Stimulated activated CD8-positive, alpha-beta memory T cell treated with anti-CD3 and anti-CD28 coated beads, Interleukin-15, amount 100 ng/mL, for 24 hours (primary cell): Measurements from ENCODE around the gene FRY.

Experiments
- DNase-seq: peaks from one replicate; pipeline ENCODE4 v3.0.0-alpha.2; 2020; ENCODE audit warnings: low read depth

The FRY gene

DNA sequence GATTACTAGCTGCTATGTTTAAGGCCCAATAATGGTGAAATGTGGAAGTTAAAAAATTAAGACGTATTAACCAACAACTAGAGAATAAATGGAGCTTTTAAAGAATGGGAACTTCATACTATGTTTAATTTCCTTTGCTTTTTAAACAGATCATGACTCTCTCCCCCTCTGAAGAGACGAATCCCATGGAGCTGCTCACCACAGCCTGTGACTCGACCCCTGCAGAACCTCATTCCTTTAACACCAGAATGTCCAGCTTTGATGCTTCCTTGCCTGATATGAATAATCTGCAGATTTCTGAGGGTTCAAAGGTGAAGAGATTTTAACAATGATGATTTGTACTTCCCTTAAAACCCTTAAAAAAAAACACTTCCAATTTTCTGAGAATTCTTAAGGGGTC, 230.6 kb downstream of the FRY start:
- DNase-seq, result no peak

DNA sequence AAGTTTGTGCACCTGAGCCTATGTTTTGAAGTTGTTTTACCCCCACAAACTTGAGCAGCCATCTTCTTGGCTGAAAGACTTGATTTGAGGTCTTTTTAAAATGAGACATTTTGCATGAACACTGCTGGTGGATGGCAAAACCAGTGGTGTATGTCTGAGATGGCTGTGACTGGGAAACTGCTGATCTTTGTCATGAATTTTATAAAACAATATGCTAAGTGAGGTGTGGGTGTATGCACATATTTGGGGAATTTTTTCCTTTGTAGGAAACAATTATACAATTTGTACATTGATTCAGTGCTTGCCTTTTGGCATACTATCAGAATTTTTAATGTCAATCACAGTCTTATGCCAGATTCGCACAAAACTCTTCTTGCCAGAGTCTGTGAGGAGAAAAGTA, 231.0 kb downstream of the FRY start:
- no peak for DNase-seq

DNA sequence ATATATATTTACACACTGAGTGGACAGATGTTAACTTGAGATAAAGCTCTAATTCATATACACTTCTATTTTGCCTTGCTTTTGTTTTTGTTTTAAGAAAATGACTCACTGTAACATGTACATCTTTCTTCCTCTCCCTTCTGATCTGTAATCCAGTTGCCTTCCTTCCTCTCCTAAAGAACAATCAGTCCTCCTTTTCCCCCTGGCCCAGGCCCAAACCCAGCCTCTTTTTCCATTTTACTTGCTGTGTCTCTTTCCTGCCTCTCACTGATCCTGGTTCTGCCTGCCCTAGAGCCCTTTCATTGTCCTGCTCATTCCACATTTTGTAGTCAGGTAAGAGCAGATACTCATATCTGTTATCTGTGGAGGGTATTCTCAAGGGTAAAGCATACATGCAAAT, 232.8 kb downstream of the FRY start:
- no peak for DNase-seq

DNA sequence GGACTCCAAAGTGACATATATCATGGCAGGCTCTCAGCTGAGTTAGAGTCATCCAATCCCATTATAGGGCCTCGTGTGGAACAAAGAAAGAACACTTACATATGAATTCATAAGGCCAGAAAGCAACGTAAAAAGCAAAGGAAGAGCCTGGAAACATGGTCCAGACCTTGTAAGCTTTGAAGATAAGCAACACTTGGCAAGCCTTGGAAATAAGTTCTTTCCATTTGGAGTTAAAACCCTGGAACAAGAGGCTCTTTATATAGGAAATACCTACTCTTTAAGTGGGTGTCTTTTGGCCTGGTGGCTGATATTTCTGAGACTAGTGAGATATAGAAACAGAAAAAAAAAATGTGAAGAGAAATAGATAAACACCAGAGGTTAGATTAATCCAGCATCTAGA, 234.2 kb downstream of the FRY start:
- no peak for DNase-seq

DNA sequence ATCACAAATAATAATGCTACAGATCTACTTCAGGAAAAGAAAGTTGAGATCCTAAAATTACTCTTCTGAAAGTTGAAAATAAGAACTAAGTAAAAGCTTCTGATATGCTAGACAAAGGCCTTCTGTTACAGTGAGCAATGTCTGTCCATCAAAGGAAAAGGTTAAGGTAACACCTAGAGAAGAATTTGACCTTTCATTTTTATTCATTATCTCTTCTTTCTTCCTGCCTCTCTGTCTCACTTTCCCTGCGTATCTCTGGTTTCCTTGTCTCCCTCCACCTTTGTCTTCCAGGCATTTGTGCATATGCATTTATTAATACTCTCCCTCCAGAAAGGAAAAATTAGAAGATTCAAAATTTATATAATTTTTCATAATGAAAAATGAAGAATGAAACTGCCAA, 234.6 kb downstream of the FRY start:
- no peak for DNase-seq

DNA sequence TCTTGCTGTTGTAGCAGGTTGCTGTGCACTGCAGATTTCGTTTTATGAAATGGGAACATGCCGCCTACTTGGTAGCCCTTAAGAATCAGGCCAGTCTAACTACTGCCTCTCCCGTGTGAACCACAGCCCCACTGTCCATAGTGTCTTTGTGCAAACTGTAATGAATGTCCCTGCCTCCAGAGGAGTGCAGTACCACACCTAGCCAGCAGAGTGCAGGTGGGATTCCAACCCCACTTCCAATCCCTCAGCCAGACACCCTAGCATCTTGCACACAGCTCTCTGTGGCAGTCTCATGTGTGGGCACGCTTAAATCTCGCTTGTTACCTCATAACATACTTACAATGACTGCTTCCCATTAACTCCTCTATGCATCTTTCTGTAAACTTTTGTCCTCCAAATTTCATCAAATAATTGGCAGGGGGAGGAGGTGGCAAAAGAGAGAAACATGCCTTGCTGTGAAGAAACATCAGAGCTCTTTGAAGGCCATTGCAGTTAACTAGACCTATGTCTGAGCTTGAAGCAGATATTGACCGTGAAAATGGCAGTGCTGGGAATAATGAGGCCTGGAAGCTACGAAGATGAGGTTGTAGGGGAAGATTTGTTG, 236.4 kb downstream of the FRY start:
- DNase-seq, result peak; percentile 6

DNA sequence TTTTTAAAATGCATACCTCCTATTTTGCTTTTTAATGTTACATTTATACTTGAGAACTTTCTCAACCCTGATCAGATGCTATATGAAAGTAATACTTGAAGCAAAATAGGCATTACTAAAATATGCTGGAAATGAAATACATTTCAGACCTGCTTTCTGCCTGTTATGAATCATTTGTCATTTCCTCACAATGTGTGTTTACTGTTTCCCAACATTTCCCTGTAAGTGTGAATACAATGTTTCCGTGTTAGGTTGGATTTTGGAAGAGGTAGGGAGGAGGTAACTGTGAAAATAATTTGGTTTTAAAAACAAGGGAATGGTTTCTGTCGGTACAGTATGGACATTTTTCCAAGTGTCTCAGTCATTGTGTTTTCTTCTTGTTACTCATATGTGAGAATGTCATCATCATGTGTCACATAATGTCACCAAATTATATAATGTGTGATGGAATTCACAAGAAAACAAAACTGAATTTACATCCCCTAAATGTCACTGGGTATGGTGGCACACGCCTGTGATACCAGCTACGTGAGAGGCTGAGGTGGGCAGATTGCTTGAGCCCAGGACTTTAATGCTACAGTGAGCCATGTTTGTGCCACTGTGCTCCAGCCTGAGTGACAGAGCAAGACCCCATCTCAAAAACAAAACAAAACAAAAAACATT, 240.6 kb downstream of the FRY start:
- no peak for DNase-seq

DNA sequence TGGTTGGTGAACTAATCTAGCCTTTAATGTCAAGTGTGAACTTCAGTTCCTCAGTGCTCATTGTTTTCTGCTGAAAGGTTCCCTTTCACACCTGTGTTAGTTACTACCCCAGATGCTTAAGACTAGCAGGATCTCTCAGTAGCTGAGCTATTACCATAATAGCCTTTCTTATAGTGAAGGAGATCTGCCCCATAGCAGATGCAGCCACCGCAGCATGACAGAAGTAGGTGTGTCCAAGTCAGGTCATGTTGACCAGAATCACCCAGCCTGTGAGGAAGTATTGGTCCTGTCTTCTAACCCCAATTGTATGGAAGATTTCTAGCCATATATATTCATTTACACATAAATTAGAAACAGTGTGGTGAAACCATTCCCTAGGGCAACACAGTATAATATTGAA, 246.3 kb downstream of the FRY start:
- DNase-seq, result no peak

DNA sequence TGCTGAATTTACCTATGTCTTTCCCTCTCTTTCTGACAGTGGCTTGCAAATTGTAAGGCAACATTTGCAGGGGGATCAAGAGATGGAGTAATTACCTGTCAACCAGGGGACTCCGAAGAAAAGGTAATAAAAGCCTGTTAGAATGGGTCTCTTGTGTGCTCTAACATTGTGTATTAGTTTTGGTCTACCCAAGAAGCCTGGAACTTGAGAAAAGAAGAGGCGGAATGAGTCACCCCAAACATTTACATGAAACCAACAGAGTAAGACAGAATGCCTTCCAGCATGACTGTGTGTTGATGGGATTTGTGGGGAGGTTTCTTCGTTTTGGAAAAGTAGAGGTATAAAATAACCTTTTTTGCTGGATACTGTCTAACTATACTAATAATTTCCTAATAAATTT, 246.9 kb downstream of the FRY start:
- no peak for DNase-seq

DNA sequence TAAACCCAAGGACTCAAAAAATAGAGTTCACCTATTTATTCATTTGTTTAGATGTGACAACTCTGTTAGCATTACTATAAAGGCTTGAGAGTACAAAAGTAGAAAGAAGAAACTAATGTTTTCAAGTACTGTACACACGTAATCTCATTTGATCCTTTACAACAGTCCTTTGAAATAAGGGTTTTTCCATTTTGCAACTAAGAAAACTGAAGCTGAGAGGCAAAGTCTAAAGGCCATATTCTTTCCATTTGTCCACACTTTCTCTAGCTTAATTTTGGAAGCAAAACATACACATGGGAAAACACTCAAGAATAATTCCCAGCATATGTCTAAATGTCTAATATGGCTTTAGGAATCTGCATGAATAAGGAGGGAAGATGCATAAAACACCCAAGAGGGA, 249.5 kb downstream of the FRY start:
- DNase-seq, result no peak

DNA sequence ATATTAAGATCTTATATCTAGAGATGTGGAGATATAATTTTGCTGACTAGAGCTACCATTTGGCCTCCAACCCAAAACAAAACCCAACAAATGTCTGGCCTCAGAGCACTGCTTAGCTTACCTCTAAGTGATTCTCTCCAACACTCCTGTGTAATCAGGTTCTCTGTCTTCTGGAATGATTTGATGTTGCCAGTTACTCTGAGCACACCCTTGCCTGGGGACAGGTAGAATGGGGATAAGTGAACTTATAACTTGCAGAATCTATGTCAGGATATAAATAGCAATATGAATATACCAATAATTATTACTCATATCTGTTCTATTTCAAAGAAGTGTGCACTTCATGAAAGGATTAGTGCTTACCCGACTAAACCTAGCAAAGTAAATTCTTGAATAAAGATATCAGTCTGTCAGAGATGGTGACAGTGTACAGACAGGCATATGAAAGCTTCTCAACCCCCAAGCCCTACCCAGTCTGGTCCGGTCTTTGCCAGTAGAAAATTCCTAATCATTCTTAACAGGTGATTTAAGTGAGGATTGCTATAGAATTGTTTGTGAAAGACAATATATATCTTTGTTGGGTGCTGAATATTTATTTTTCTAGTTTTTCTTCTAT, 250.6 kb downstream of the FRY start:
- DNase-seq, result no peak

DNA sequence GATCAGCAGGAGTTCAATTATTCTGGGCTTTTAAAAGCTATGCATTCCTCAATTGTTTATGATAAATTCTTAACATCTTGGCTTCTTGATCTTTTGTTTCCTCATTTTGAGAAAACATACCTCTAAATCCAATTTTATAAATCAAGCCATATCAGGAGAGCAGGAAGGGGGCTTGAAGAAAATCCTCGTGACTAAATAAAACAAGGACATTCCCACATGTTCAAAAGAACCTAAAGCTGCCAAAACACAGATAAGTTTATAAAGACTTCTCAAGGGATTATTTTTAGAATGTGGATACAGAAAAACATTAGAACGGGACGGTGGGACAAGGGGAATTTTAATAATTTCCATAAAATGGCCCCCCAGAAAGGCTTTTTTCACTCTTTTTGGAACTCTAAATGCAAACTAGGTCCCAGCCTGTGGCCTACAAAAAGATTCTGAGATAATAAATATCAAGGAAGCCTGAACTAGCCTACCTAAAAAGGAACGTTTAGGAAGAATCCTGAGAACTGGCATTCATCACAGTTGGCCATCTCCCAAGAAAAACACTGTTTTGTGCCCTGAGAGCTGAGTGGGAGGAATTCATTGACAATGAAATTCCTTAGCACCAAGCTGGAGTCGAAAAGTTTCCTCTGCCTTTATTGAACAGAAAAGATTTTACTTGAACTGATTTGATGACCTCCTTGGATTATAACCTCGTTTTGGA, 253.5 kb downstream of the FRY start:
- no peak for DNase-seq

DNA sequence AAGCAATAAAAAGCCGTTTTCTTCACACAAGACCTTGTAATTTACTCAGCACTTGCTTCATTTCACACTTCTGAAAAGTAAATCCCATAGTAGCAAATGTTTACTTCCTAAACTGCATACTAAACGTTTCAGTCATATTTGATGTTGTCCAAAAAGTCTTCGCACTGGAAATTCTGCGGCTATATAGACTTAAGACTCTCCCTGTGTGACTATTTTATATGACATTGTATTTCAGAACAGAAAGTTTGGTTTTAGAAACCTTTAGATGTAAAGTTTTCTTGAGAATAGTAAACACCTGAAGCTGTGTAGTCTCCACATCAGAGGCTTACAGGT, 254.0 kb downstream of the FRY start:
- no peak for DNase-seq

DNA sequence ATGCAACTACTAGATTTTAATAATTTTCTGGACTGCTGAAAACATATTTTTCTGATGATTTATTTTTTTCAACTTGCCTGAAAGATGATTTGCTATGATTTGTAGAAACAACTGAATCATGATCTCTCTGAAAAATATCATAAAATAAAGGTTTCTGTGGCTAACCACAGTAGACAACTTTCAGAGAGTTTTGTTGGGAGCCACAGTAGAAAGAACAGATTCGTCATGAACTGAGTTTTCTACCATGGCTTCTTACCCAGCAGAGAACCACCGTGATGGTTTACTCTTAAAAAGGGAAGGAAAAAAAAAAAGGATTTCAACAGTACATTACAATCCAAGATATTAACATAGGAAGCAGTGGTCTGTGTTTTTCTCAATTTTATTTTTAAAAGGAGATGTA, 265.6 kb downstream of the FRY start:
- no peak for DNase-seq

DNA sequence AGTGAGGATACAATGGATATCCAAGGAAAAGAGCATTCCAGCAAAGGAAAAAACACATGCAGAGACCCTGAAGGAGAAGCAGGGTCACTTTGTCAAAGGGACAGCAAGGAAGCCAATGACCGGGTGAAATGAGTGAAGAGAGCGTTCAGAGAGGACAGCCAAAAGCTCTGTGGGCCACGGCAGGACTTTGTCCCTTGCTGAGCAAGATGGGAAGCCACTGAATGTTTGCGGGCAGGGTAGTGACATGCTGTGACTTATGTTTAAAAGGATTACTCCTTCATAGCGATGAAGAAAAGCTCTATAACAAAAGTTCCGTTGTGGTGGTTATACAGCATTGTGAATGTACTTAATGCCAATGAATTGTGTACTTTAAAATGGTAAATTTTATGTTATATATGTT, 267.1 kb downstream of the FRY start:
- no peak for DNase-seq

DNA sequence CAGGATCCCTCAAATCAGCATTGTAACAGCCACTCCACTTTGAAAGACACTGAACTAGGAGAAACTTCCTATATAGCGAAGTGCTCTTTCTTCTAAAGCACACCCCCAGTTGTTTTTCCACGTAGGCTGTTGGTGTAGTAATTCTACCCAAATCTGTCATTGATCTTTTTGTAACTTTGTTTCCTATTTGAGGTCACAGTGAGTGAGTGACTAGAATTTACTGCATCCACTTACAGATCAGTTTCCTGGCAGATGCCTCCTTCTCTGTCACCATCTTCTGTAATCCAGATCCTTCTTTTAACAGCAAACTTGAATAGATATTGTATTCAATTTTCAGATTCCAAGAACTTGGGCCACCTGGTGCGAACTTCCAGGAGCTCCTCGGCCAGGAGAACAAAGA, 268.3 kb downstream of the FRY start:
- DNase-seq, result no peak

DNA sequence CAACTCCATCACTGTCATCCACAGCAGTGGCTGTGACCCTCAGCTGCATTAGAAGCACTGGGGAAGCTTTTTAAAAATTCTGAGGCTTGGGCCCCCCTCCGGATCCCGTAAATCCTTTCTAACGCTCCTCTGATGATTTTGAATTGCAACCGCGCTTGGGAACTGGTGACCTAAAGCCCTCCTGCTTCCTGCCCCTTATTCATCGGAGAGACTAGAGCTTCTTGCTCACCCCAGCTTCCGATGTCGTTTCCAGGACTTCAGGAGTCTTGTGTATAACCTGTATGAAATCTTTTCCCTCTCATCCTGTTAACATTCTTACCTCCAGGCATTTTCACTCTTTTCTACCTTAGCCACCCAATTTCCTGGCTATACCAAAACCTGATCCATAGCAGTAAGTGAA, 268.8 kb downstream of the FRY start:
- DNase-seq, result no peak

DNA sequence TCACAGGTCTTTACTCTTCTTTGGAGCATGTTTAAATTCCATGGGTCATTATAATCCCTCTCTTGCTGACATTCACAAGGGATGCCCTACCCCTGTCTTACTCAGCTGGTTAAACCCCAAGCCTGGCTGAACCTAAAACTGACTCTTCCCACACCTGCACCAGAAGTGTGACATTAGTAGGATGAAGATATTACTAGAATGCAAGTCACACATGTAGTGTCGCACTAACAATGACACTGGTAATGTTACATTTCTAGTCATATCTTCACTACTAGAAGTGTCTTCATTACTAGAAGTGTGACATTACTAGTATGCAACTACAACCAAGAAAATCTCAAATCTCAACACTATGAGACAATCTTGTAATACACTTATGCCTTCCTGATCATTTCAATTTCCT, 269.3 kb downstream of the FRY start:
- DNase-seq, result no peak

DNA sequence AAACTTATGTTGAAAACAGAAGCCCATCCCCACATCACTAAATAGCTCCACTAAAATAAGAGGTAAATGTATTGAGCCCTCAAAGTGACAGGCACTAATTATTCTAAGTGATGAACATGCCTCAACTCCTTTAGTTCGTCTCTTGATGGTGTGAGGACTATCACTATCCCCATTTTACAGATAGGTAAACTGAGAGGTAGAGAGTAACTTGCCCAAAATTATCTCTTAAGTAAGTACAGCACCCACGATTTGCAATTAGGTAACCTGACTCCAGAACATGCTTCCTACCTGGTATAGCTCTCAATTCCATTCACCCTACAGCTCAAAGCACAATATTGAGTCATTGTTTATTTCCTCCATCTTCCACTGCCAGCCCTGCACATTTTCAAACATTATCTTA, 270.9 kb downstream of the FRY start:
- DNase-seq, result no peak

DNA sequence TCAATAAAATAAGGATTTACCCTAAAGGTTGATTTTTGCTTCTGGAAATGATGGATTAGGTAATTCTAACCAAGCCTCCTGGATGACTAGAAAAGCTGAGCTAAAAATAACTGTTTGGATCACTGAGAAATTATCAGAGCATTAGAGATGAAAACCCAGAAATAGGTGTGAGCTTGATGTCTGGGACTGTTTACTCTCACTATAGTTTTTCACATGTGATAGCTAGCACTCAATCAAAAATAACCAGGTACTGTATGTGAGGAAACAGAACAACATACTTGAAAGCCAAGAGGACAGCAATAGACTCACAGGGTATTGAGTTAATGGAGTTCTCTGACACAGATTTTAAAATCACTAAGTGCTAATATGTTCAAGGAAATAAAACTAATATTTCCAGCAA, 274.1 kb downstream of the FRY start:
- DNase-seq, result no peak

DNA sequence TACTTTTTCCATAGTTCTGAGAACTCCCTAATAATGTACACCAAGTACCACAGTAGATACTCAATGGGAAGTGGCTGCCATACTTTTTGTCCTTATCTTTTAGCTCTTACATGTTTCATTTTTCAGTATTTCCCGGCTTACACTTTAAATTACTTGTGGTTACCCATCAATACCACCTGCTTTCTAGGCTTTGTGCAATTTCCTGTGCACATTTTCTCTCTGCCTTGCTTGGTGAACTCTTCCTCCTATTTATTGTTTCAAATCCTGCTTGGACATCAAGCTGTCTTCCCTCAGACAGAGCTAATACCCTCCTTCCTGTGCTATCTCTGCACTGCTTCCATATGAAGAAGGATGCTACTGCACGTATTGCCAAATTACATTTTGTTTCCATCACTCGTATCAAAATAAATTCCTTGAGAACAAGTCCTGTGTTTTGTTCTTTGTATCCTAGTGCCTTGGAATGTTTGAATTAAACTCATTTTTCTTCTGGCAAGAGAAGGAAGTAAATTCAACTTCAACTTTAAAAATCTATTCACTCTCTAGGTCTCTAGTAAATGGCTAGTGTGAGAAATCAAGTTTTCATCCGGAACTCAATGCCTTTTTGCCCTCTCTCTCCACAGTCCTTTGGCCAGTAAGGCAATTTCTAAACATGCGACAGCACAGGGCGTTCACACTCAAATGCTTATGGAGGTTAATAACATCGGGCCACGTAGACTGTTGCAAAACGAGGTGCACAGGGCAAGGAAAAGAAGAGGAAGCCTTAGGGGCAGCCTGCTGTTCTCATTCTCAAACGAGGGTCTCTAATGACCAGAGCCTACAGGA, 277.9 kb downstream of the FRY start:
- DNase-seq, result no peak

DNA sequence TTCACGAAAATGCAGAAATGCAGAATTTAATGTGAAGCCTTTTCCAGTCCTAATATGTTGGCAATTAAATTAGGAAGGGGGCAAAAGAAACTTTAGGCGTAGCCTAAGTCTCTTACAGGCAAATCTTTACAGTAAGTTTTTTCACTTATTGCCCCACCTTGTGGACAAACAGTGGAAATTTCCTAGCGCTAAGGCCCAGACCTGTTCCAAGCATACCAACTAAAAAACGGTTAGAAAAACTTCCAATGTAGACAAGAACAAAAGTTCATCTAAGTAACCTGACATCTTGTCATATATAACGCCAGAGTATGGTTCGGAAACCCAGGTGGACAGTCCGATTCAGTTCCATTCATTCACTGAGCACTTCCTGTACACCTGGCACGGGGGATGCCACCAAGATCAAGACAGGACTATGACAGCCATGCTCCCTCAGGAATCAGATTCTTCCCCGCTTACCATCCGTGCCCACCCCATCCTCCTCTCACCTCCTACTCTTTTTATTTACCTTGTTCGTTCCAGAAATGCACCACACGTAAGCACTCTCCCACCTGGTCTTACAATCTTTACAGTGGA, 278.6 kb downstream of the FRY start:
- DNase-seq, result no peak
